ENCODE data around the gene RBBP8NL.

The RBBP8NL gene

GRCh38 chr20:62382306-62383198 is 44.8 kb downstream of the RBBP8NL start:
- no peak for DNase-seq (ENCODE audit: low read depth)
- TF ChIP-seq, protein P1, sequence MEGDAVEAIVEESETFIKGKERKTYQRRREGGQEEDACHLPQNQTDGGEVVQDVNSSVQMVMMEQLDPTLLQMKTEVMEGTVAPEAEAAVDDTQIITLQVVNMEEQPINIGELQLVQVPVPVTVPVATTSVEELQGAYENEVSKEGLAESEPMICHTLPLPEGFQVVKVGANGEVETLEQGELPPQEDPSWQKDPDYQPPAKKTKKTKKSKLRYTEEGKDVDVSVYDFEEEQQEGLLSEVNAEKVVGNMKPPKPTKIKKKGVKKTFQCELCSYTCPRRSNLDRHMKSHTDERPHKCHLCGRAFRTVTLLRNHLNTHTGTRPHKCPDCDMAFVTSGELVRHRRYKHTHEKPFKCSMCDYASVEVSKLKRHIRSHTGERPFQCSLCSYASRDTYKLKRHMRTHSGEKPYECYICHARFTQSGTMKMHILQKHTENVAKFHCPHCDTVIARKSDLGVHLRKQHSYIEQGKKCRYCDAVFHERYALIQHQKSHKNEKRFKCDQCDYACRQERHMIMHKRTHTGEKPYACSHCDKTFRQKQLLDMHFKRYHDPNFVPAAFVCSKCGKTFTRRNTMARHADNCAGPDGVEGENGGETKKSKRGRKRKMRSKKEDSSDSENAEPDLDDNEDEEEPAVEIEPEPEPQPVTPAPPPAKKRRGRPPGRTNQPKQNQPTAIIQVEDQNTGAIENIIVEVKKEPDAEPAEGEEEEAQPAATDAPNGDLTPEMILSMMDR (conservative IDR thresholded peaks at IDR 0.05; ENCODE audit: low read depth, low read length), result peak; percentile 97
- H3K4me3 ChIP-seq (ENCODE audit: low read length), result no peak overlapping the region

GRCh38 chr20:62381842-62382241 is 45.5 kb downstream of the RBBP8NL start:
- no peak overlapping the region for H3K4me3 ChIP-seq (ENCODE audit: low read length)
- no peak for DNase-seq (ENCODE audit: low read depth)
- TF ChIP-seq, protein P1 (conservative IDR thresholded peaks at IDR 0.05; ENCODE audit: low read depth, low read length), result no peak

GRCh38 chr20:62381202-62381797 is 46.0 kb downstream of the RBBP8NL start:
- DNase-seq (ENCODE audit: low read depth), result no peak
- TF ChIP-seq, protein P1 (conservative IDR thresholded peaks at IDR 0.05; ENCODE audit: low read depth, low read length), result no peak
- no peak overlapping the region for H3K4me3 ChIP-seq (ENCODE audit: low read length)

GRCh38 chr20:62378215-62378614 is 49.1 kb downstream of the RBBP8NL start:
- H3K4me3 ChIP-seq (ENCODE audit: low read length), result no peak overlapping the region
- no peak for DNase-seq (ENCODE audit: low read depth)
- TF ChIP-seq, protein P1 (conservative IDR thresholded peaks at IDR 0.05; ENCODE audit: low read depth, low read length), result no peak

DNA sequence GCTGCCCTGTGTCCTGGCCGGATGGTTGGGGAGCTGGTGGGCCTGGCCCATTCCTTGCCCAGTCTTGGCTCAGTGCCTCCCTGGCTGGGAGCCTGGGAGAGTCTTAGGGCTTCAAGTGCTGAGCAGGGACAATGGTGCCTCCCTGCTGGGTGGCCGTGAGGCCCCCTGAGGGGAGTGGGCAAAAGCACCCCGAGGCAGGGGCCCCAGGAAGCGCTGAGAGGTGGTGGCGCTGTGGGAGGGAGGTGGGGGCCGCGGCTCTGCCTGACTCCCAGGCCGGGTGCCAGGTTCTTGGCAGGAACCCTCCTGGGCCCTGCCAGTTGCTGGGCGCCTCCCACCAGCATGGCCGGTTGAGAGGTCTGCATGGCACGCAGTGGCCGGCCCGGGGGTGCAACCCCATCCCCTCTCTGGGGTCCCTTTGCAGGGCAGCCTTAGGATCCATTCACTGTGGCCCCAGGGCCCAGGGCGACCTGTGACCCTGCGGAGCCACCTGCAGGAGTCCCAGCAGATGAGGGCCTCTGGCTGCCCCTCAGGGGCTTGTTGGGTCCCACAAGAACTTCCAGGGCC is 49.6 kb downstream of the RBBP8NL start:
- no peak for DNase-seq (ENCODE audit: low read depth)
- TF ChIP-seq, protein P1 (conservative IDR thresholded peaks at IDR 0.05; ENCODE audit: low read depth, low read length), result no peak
- no peak overlapping the region for H3K4me3 ChIP-seq (ENCODE audit: low read length)

DNA sequence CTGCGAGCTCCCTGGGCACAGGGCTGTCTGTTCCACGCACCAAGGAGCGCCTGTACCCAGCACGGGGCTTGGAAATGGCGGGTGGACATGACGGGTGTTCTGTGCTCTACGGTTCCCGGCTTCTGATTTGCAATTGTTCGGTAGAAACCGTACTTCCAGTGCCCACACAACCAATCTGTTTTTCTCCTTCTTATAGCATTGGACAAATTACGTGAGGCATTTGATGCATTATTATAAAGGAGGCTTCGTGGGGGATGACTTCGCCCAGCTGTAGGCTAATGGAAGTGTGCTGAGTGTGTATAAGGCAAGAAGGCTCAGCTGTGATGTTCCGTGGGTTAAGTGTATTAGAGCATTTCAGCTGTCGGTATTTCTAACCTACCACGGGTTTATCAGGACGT is 50.3 kb downstream of the RBBP8NL start:
- H3K4me3 ChIP-seq (ENCODE audit: low read length), result no peak overlapping the region
- TF ChIP-seq, protein P1 (conservative IDR thresholded peaks at IDR 0.05; ENCODE audit: low read depth, low read length), result no peak
- DNase-seq (ENCODE audit: low read depth), result no peak

Data from retinal pigment epithelial cell (primary cell).